PC-9 (cell line): Measurements from ENCODE around the gene KDM4C.

Experiments
- EZH2 ChIP-seq: fragments of 200-600 bp; sonication (generic); IDR thresholded peaks from 2 replicates; pipeline ENCODE4 v1.8.0; 2017; ENCODE audit warnings: antibody characterized with exemption, low read depth
- TF ChIP-seq, protein P1 (sequence below): fragments of 200-600 bp; sonication (generic); conservative IDR thresholded peaks from 2 replicates; pipeline ENCODE4 v1.6.1; 2017; ENCODE audit warnings: mixed run types, antibody characterized with exemption, mild to moderate bottlenecking, moderate library complexity

DNA sequence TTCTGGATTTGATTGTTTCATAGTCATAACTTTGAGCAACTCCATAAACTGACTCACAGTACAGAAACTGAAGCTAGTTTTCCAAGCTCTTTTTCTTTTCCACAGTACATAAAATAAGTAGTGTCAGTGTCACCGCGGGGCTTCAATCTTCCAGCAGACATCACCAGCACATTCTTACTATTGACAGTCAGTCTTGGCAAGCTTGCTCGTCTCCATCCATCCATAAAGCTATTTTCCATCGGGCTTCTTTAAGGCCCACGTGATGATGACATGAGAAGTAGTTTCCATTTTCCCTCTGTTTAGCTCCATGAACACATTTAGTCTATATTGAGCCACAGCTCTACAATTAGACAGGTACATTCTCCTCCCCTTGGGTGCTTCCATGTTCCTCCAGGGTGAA is 443.4 kb downstream of the KDM4C start:
- no peak for TF ChIP-seq EZH2
- TF ChIP-seq, protein P1, sequence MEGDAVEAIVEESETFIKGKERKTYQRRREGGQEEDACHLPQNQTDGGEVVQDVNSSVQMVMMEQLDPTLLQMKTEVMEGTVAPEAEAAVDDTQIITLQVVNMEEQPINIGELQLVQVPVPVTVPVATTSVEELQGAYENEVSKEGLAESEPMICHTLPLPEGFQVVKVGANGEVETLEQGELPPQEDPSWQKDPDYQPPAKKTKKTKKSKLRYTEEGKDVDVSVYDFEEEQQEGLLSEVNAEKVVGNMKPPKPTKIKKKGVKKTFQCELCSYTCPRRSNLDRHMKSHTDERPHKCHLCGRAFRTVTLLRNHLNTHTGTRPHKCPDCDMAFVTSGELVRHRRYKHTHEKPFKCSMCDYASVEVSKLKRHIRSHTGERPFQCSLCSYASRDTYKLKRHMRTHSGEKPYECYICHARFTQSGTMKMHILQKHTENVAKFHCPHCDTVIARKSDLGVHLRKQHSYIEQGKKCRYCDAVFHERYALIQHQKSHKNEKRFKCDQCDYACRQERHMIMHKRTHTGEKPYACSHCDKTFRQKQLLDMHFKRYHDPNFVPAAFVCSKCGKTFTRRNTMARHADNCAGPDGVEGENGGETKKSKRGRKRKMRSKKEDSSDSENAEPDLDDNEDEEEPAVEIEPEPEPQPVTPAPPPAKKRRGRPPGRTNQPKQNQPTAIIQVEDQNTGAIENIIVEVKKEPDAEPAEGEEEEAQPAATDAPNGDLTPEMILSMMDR: no peak
